ENCODE results near the gene AGBL4.

The AGBL4 gene

GRCh38 chr1:48848035-48848434 lies 1175.7 kb downstream of the AGBL4 start (continued):
- TF ChIP-seq ZNF324 (tag by site-specific recombination; IDR thresholded peaks at IDR 0.05) (no peak), ZNF350 (tag by site-specific recombination; IDR thresholded peaks at IDR 0.05) (no peak), ZNF677 (tag by site-specific recombination; IDR thresholded peaks at IDR 0.05) (no peak), ZNF211 (tag by site-specific recombination; IDR thresholded peaks at IDR 0.05; ENCODE audit: low read depth) (no peak), OVOL3 (tag by site-specific recombination; IDR thresholded peaks at IDR 0.05) (no peak), ZBTB48 (tag by site-specific recombination; IDR thresholded peaks at IDR 0.05) (no peak), ZNF549 (tag by site-specific recombination; IDR thresholded peaks at IDR 0.05) (no peak), ZNF23 (tag by site-specific recombination; IDR thresholded peaks at IDR 0.05; ENCODE audit: borderline replicate concordance) (no peak)
- TF ChIP-seq, protein P1, sequence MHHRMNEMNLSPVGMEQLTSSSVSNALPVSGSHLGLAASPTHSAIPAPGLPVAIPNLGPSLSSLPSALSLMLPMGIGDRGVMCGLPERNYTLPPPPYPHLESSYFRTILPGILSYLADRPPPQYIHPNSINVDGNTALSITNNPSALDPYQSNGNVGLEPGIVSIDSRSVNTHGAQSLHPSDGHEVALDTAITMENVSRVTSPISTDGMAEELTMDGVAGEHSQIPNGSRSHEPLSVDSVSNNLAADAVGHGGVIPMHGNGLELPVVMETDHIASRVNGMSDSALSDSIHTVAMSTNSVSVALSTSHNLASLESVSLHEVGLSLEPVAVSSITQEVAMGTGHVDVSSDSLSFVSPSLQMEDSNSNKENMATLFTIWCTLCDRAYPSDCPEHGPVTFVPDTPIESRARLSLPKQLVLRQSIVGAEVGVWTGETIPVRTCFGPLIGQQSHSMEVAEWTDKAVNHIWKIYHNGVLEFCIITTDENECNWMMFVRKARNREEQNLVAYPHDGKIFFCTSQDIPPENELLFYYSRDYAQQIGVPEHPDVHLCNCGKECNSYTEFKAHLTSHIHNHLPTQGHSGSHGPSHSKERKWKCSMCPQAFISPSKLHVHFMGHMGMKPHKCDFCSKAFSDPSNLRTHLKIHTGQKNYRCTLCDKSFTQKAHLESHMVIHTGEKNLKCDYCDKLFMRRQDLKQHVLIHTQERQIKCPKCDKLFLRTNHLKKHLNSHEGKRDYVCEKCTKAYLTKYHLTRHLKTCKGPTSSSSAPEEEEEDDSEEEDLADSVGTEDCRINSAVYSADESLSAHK (tag by site-specific recombination; IDR thresholded peaks at IDR 0.05), result no peak
- TF ChIP-seq, protein P2, sequence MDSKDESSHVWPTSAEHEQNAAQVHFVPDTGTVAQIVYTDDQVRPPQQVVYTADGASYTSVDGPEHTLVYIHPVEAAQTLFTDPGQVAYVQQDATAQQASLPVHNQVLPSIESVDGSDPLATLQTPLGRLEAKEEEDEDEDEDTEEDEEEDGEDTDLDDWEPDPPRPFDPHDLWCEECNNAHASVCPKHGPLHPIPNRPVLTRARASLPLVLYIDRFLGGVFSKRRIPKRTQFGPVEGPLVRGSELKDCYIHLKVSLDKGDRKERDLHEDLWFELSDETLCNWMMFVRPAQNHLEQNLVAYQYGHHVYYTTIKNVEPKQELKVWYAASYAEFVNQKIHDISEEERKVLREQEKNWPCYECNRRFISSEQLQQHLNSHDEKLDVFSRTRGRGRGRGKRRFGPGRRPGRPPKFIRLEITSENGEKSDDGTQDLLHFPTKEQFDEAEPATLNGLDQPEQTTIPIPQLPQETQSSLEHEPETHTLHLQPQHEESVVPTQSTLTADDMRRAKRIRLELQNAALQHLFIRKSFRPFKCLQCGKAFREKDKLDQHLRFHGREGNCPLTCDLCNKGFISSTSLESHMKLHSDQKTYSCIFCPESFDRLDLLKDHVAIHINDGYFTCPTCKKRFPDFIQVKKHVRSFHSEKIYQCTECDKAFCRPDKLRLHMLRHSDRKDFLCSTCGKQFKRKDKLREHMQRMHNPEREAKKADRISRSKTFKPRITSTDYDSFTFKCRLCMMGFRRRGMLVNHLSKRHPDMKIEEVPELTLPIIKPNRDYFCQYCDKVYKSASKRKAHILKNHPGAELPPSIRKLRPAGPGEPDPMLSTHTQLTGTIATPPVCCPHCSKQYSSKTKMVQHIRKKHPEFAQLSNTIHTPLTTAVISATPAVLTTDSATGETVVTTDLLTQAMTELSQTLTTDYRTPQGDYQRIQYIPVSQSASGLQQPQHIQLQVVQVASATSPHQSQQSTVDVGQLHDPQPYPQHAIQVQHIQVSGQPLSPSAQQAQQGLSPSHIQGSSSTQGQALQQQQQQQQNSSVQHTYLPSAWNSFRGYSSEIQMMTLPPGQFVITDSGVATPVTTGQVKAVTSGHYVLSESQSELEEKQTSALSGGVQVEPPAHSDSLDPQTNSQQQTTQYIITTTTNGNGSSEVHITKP (tag by site-specific recombination; IDR thresholded peaks at IDR 0.05), result no peak

GRCh38 chr1:48846441-48846840 lies 1177.3 kb downstream of the AGBL4 start:
- CTCF ChIA-PET, result interaction anchor here (0.7 kb wide), 1 partner anchor 670 kb away, joined by 3 read pairs; no protein-coding TSS in a partner anchor
- Histone ChIP-seq H3K27ac (ENCODE audit: extremely low read depth, low read depth, low read length) (no peak overlapping the region), H3K4me3 (ENCODE audit: low read depth, low read length) (no peak overlapping the region), H3K4me1 (ENCODE audit: control insufficient read depth, insufficient read depth, low read length) (peaks cover 2% of the 10 kb centered on the region; the same call in 1 of the 2 replicates), H3K9me3 (ENCODE audit: control insufficient read depth, insufficient read depth, low read depth, low read length) (no peaks in the 10 kb centered on the region), H3K36me3 (ENCODE audit: control insufficient read depth in 2 of 2, insufficient read depth in 1 of 2, low read length in 2 of 2) (no peaks in the 10 kb centered on the region)
- POLR2A ChIA-PET, result no interaction called here
- no peak for TF ChIP-seq ZBTB8A (tag by site-specific recombination; IDR thresholded peaks at IDR 0.05)
- no peak for TF ChIP-seq ZNF169 (tag by site-specific recombination; IDR thresholded peaks at IDR 0.05)
- no peak for TF ChIP-seq ZNF521 (tag by site-specific recombination; IDR thresholded peaks at IDR 0.05)
- no peak for TF ChIP-seq ZFP69B (tag by site-specific recombination; IDR thresholded peaks at IDR 0.05)
- no peak for TF ChIP-seq ZXDB (tag by site-specific recombination; IDR thresholded peaks at IDR 0.05)
- no peak for TF ChIP-seq YY2 (tag by site-specific recombination; IDR thresholded peaks at IDR 0.05)
- TF ChIP-seq, protein P3, sequence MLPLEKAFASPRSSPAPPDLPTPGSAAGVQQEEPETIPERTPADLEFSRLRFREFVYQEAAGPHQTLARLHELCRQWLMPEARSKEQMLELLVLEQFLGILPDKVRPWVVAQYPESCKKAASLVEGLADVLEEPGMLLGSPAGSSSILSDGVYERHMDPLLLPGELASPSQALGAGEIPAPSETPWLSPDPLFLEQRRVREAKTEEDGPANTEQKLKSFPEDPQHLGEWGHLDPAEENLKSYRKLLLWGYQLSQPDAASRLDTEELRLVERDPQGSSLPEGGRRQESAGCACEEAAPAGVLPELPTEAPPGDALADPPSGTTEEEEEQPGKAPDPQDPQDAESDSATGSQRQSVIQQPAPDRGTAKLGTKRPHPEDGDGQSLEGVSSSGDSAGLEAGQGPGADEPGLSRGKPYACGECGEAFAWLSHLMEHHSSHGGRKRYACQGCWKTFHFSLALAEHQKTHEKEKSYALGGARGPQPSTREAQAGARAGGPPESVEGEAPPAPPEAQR (tag by site-specific recombination; IDR thresholded peaks at IDR 0.05), result no peak
- TF ChIP-seq ZNF707 (tag by site-specific recombination; IDR thresholded peaks at IDR 0.05), result no peak
- no peak for TF ChIP-seq CTCF (tag by site-specific recombination; IDR thresholded peaks at IDR 0.05)
- no peak for TF ChIP-seq ZNF112 (tag by site-specific recombination; IDR thresholded peaks at IDR 0.05)
- no peak for TF ChIP-seq ZNF549 (tag by site-specific recombination; IDR thresholded peaks at IDR 0.05)
- TF ChIP-seq ZNF366 (tag by site-specific recombination; conservative IDR thresholded peaks at IDR 0.05), result no peak
- TF ChIP-seq SETDB1 (IDR thresholded peaks at IDR 0.05; ENCODE audit: insufficient read length, low read length), result no peak
- TF ChIP-seq ZNF292 (tag by site-specific recombination; IDR thresholded peaks at IDR 0.05; ENCODE audit: borderline replicate concordance, low read depth), result no peak
- TF ChIP-seq SCRT1 (tag by site-specific recombination; IDR thresholded peaks at IDR 0.05; ENCODE audit: borderline replicate concordance), result no peak
- TF ChIP-seq OVOL3 (tag by site-specific recombination; IDR thresholded peaks at IDR 0.05), result no peak

All from HEK293 (cell line).